Measurements from ENCODE around the gene ARRDC1. TPM values are rescaled to one million over a fixed set of nuclear protein-coding genes. Genes with fewer than 3 reads are reported as not detected.

ARRDC1 gene
- total and polyA plus RNA-seq, 2 donors from 2014 or later = 42.3 to 88.9 TPM

GRCh38 chr9:137570566-137570965, 34.9 kb upstream of the ARRDC1 start:
- no peak overlapping the region for H3K4me3 ChIP-seq (ENCODE audit: low read length in 3 of 3)
- intact Hi-C loops (cut with DNase I) = no loop called here
- no peaks in the 10 kb centered on the region for H3K9me3 ChIP-seq (ENCODE audit: control insufficient read depth in 2 of 3, insufficient read depth in 1 of 3, low read length in 3 of 3)
- FAIRE-seq (no peak), DNase-seq (no peak)
- no peak overlapping the region for H3K9ac ChIP-seq (ENCODE audit: low read length in 3 of 3)
- no peak for TF ChIP-seq CTCF (IDR thresholded peaks at IDR 0.05; ENCODE audit: borderline replicate concordance, extremely low read depth, insufficient read depth)
- H3K36me3 ChIP-seq (ENCODE audit: control insufficient read depth in 2 of 3, insufficient read depth in 3 of 3, low read length in 3 of 3) = peaks cover under 1 to 24% (median 19%) of the 10 kb centered on the region in 3 donors
- H3K27ac ChIP-seq (ENCODE audit: low read depth in 2 of 2, low read length in 2 of 2) = no peak overlapping the region
- H3K4me1 ChIP-seq (ENCODE audit: control insufficient read depth in 2 of 3, insufficient read depth in 2 of 3, low read depth in 1 of 3, low read length in 3 of 3) = no peaks in the 10 kb centered on the region
- H3K27me3 ChIP-seq (ENCODE audit: control insufficient read depth, insufficient read depth, low read length) = no peaks in the 10 kb centered on the region

- Histone ChIP-seq H3K9ac (ENCODE audit: low read length in 3 of 3) (no peak overlapping the region), H3K9me3 (ENCODE audit: control insufficient read depth in 2 of 3, insufficient read depth in 1 of 3, low read length in 3 of 3) (no peaks in the 10 kb centered on the region), H3K4me3 (ENCODE audit: low read length in 3 of 3) (no peak overlapping the region), H3K36me3 (ENCODE audit: control insufficient read depth in 2 of 3, insufficient read depth in 3 of 3, low read length in 3 of 3) (peaks cover 3 to 31% (median 24%) of the 10 kb centered on the region in 3 donors), H3K27ac (ENCODE audit: low read depth in 2 of 2, low read length in 2 of 2) (no peak overlapping the region), H3K4me1 (ENCODE audit: control insufficient read depth in 2 of 3, insufficient read depth in 2 of 3, low read depth in 1 of 3, low read length in 3 of 3) (peaks cover 0 to 6% (median 4%) of the 10 kb centered on the region in 3 donors), H3K27me3 (ENCODE audit: control insufficient read depth, insufficient read depth, low read length) (no peaks in the 10 kb centered on the region)
- TF ChIP-seq CTCF (IDR thresholded peaks at IDR 0.05; ENCODE audit: borderline replicate concordance, extremely low read depth, insufficient read depth) = no peak
- FAIRE-seq (no peak), DNase-seq (no peak)
- intact Hi-C loops (cut with DNase I) = no loop called here
Measured at GRCh38 chr9:137574192-137574591, 31.3 kb upstream of the ARRDC1 start.

- DNase-seq (no peak), FAIRE-seq (no peak)
- H3K4me3 ChIP-seq (ENCODE audit: low read length in 3 of 3) = no peak overlapping the region
- H3K36me3 ChIP-seq (ENCODE audit: control insufficient read depth in 2 of 3, insufficient read depth in 3 of 3, low read length in 3 of 3) = peaks cover 3 to 31% (median 21%) of the 10 kb centered on the region in 3 donors
- no peak overlapping the region for H3K9ac ChIP-seq (ENCODE audit: low read length in 3 of 3)
- H3K4me1 ChIP-seq (ENCODE audit: control insufficient read depth in 2 of 3, insufficient read depth in 2 of 3, low read depth in 1 of 3, low read length in 3 of 3) = peaks cover 0 to 8% (median 4%) of the 10 kb centered on the region in 3 donors
- TF ChIP-seq CTCF (IDR thresholded peaks at IDR 0.05; ENCODE audit: borderline replicate concordance, extremely low read depth, insufficient read depth) = no peak
- intact Hi-C loops (cut with DNase I) = no loop called here
- H3K27ac ChIP-seq (ENCODE audit: low read depth in 2 of 2, low read length in 2 of 2) = no peak overlapping the region
- no peaks in the 10 kb centered on the region for H3K9me3 ChIP-seq (ENCODE audit: control insufficient read depth in 2 of 3, insufficient read depth in 1 of 3, low read length in 3 of 3)
- no peaks in the 10 kb centered on the region for H3K27me3 ChIP-seq (ENCODE audit: control insufficient read depth, insufficient read depth, low read length)
Measured at GRCh38 chr9:137575364-137575715, 30.1 kb upstream of the ARRDC1 start.
